Suprapubic skin (tissue), 4 donors: Measurements from ENCODE around the gene NAPB.

ENCODE experiments used
- EP300 ChIP-seq: sonication (generic); formaldehyde crosslinking; IDR thresholded peaks from one replicate; pipeline ENCODE4 v1.6.1; 2017; ENCODE audit warnings: antibody characterized with exemption
- POLR2A ChIP-seq, 2 donors: fragments of 450-650 bp; IDR thresholded peaks; one replicate each; pipeline ENCODE4 v1.6.1; 2017; ENCODE audit warnings: antibody characterized with exemption in 2 of 2, mild to moderate bottlenecking in 2 of 2, moderate library complexity in 2 of 2
- POLR2AphosphoS5 ChIP-seq, 3 donors: sonication (generic); formaldehyde crosslinking; IDR thresholded peaks; one replicate each; pipeline ENCODE4 v1.6.1; 2017; ENCODE audit warnings: antibody characterized with exemption in 3 of 3
- TF ChIP-seq, protein P1 (sequence below), 2 donors: fragments of 200-600 bp in 1 of 2; fragments of 450-650 bp in 1 of 2; sonication (generic) in 1 of 2; IDR thresholded peaks; one replicate each; pipeline ENCODE4 v1.5.1; 2016 to 2019; ENCODE audit warnings: antibody characterized with exemption in 2 of 2, mild to moderate bottlenecking in 1 of 2, moderate library complexity in 1 of 2

DNA sequence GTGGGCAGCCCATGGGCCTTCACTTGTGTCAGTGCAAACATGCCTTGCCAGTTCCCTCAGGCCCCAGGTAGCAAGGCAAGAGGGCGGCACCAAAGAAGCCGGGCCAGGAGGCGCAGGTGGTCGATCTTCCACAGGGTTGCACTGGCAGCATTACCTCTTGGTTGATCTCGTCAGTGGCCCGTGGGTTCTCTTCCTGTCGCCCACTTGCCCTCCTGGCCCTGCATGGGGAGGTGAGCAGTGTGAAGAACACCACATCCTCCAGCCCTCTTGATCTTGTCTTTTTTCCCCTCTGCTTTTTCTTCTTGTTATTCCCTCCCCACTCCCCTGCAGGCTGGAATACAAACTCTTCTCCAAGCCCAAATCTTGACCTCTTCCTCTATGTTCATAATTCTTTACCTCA lies 34.4 kb upstream of the NAPB start:
- TF ChIP-seq POLR2A (IDR thresholded peaks at IDR 0.05) (no peak), POLR2AphosphoS5 (IDR thresholded peaks at IDR 0.05) (no peak), EP300 (no peak)
- TF ChIP-seq, protein P1, sequence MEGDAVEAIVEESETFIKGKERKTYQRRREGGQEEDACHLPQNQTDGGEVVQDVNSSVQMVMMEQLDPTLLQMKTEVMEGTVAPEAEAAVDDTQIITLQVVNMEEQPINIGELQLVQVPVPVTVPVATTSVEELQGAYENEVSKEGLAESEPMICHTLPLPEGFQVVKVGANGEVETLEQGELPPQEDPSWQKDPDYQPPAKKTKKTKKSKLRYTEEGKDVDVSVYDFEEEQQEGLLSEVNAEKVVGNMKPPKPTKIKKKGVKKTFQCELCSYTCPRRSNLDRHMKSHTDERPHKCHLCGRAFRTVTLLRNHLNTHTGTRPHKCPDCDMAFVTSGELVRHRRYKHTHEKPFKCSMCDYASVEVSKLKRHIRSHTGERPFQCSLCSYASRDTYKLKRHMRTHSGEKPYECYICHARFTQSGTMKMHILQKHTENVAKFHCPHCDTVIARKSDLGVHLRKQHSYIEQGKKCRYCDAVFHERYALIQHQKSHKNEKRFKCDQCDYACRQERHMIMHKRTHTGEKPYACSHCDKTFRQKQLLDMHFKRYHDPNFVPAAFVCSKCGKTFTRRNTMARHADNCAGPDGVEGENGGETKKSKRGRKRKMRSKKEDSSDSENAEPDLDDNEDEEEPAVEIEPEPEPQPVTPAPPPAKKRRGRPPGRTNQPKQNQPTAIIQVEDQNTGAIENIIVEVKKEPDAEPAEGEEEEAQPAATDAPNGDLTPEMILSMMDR (IDR thresholded peaks at IDR 0.05) = no peak
